22Rv1 (cell line): Measurements from ENCODE around the gene HNRNPR.
"Not testable (repeated sequence)": the region's sequence is repeated elsewhere in the genome, so short reads cannot be mapped to it uniquely, and the experiment has no call there.

Experiments used
- H3K27ac ChIP-seq: fragments of 450-650 bp; 2 replicates; pipeline ENCODE4 v1.5.1; 2017
- CTCF ChIP-seq: fragments of 450-650 bp; IDR thresholded peaks from 2 replicates; pipeline ENCODE4 v1.5.1; 2017; ENCODE audit warnings: mild to moderate bottlenecking
- ZFX ChIP-seq: fragments of 450-650 bp; IDR thresholded peaks from 2 replicates; pipeline ENCODE4 v1.6.1; 2017; ENCODE audit warnings: antibody characterized with exemption, borderline replicate concordance

HNRNPR gene

GRCh38 chr1:23339632-23340031 is 4.5 kb downstream of the HNRNPR start:
- H3K27ac ChIP-seq = no peak overlapping the region
- no peak for TF ChIP-seq ZFX
- no peak for TF ChIP-seq CTCF

- TF ChIP-seq ZFX = no peak
- H3K27ac ChIP-seq = no peak overlapping the region
Measured at GRCh38 chr1:23337869-23338268, 6.2 kb downstream of the HNRNPR start.

GRCh38 chr1:23331713-23332112 is 12.4 kb downstream of the HNRNPR start:
- H3K27ac ChIP-seq = no peak overlapping the region
- TF ChIP-seq CTCF (no peak), ZFX (no peak)

GRCh38 chr1:23330846-23331245 is 13.2 kb downstream of the HNRNPR start:
- TF ChIP-seq CTCF (no peak), ZFX (no peak)
- no peak overlapping the region for H3K27ac ChIP-seq

GRCh38 chr1:23325393-23325792 is 18.7 kb downstream of the HNRNPR start:
- no peak overlapping the region for H3K27ac ChIP-seq
- no peak for TF ChIP-seq CTCF
- TF ChIP-seq ZFX = no peak

- no peak overlapping the region for H3K27ac ChIP-seq
- TF ChIP-seq CTCF (no peak), ZFX (no peak)
Measured at GRCh38 chr1:23322770-23323169, 21.3 kb downstream of the HNRNPR start.

- H3K27ac ChIP-seq = not testable (repeated sequence)
Measured at GRCh38 chr1:23310280-23310679, 33.8 kb downstream of the HNRNPR start.

- TF ChIP-seq ZFX (no peak), CTCF (no peak)
- H3K27ac ChIP-seq = no peak overlapping the region
Measured at GRCh38 chr1:23304140-23304620, 39.9 kb downstream of the HNRNPR start.
